NCI-H1105 (cell line): Measurements from ENCODE around the gene CFD.
"Not testable (repeated sequence)": the region's sequence is repeated elsewhere in the genome, so short reads cannot be mapped to it uniquely, and the experiment has no call there.

Experiments
- DNase-seq: peaks from one replicate; lab custom pipeline; 2025; lab: John Stamatoyannopoulos, UW

Gene CFD

GRCh38 chr19:852136-853013, 7.1 kb upstream of the CFD start, which contains the start of gene ELANE:
Gene ELANE, plus strand, starts transcription at chr19:852303. Its CDS starts 26 bp downstream, at chr19:852329.
- no peak for DNase-seq

- no peak for DNase-seq
These were observed 6.4 kb upstream of the CFD start for GRCh38 chr19:853014-853585.

GRCh38 chr19:853614-854220, 5.7 kb upstream of the CFD start:
- DNase-seq, result not testable (repeated sequence)

- DNase-seq, result no peak
These were observed 4.9 kb upstream of the CFD start for GRCh38 chr19:854549-854948.

- DNase-seq, result no peak
These were observed 4.3 kb upstream of the CFD start for GRCh38 chr19:855142-855541.

- no peak for DNase-seq
These were observed 3.8 kb upstream of the CFD start for GRCh38 chr19:855566-856120.

GRCh38 chr19:858284-858683, 1.2 kb upstream of the CFD start:
- no peak for DNase-seq

- DNase-seq, result no peak
These were observed 1.8 kb downstream of the CFD start for GRCh38 chr19:861141-861755.

GRCh38 chr19:861756-862580, 2.5 kb downstream of the CFD start:
- DNase-seq, result peak; percentile 37

- DNase-seq, result no peak
These were observed 3.3 kb downstream of the CFD start for GRCh38 chr19:862581-863314.

GRCh38 chr19:863315-863620, 3.8 kb downstream of the CFD start:
- no peak for DNase-seq

- no peak for DNase-seq
These were observed 7.4 kb downstream of the CFD start for GRCh38 chr19:866769-867300.

- DNase-seq, result no peak
These were observed 7.9 kb downstream of the CFD start for GRCh38 chr19:867301-867793.

- DNase-seq, result no peak
These were observed 8.5 kb downstream of the CFD start for GRCh38 chr19:867855-868457.

- DNase-seq, result no peak
These were observed 9.2 kb downstream of the CFD start for GRCh38 chr19:868458-869244.

- no peak for DNase-seq
These were observed 10.0 kb downstream of the CFD start for GRCh38 chr19:869245-870177.

- DNase-seq, result no peak
These were observed 10.8 kb downstream of the CFD start for GRCh38 chr19:870314-870713.

- peak; percentile 29 for DNase-seq
These were observed 11.5 kb downstream of the CFD start for GRCh38 chr19:870963-871401.
